OCI-LY7 (cell line): ENCODE data around the gene TGM6. TPM values are rescaled to one million over a fixed set of nuclear protein-coding genes. Genes with fewer than 3 reads are reported as not detected.

ENCODE experiments used
- BruUV-seq: library from RNA; stranded (reverse); fragments of 400-500 nt; replicated peaks from 2 replicates; lab custom pipeline; 2021; lab: Mats Ljungman, UMichigan
- CTCF ChIA-PET: fragments of 300-600 bp; sonication (Branson Sonifier 250); formaldehyde crosslinking; loops from one replicate; lab custom pipeline; 2022; ENCODE audit warnings: antibody characterized with exemption; ENCODE audit not compliant: unreplicated experiment; lab: Charles Lee
- POLR2A ChIA-PET: fragments of 300-600 bp; sonication (Branson Sonifier 250); formaldehyde crosslinking; loops from one replicate; lab custom pipeline; 2022; ENCODE audit warnings: antibody characterized with exemption; lab: Charles Lee
- DNase-seq: peaks from one replicate; pipeline ENCODE4 v3.0.0-alpha.2; 2015; ENCODE audit warnings: low spot score
- H2AFZ ChIP-seq: fragments of 200-600 bp; sonication (generic), shearing (Covaris generic); 2 replicates; pipeline ENCODE4 v1.6.1; 2014; ENCODE audit warnings: mild to moderate bottlenecking, antibody characterized with exemption, low read length, moderate library complexity
- H3K27ac ChIP-seq: fragments of 200-600 bp; sonication (generic); 2 replicates; pipeline ENCODE4 v1.5.1; 2014; ENCODE audit warnings: mixed run types, low read depth, mild to moderate bottlenecking, moderate library complexity, low read length, inconsistent platforms; ENCODE audit not compliant: poor library complexity, severe bottlenecking
- H3K36me3 ChIP-seq: fragments of 200-600 bp; sonication (generic); 2 replicates; pipeline ENCODE4 v1.6.1; 2014; ENCODE audit warnings: mild to moderate bottlenecking, antibody characterized with exemption, low read length, moderate library complexity, mixed read lengths; ENCODE audit not compliant: insufficient read depth
- H3K4me1 ChIP-seq: fragments of 200-600 bp; sonication (generic); 2 replicates; pipeline ENCODE4 v1.5.1; 2014; ENCODE audit warnings: mild to moderate bottlenecking, low read length; ENCODE audit not compliant: insufficient read depth, poor library complexity, severe bottlenecking
- H3K4me2 ChIP-seq: fragments of 200-600 bp; sonication (generic); 2 replicates; pipeline ENCODE4 v1.6.1; 2014; ENCODE audit warnings: mild to moderate bottlenecking, low read length
- H3K4me3 ChIP-seq: fragments of 200-600 bp; sonication (generic); 2 replicates; pipeline ENCODE4 v1.5.1; 2014; ENCODE audit warnings: mild to moderate bottlenecking, low read depth, low read length; ENCODE audit not compliant: poor library complexity, severe bottlenecking
- H3K79me2 ChIP-seq: fragments of 200-600 bp; sonication (generic); 2 replicates; pipeline ENCODE4 v1.6.1; 2016; ENCODE audit warnings: low read depth, mild to moderate bottlenecking, low read length, moderate library complexity, mixed read lengths; ENCODE audit not compliant: insufficient read depth
- H3K9me2 ChIP-seq: fragments of 200-600 bp; sonication (generic); 2 replicates; pipeline ENCODE4 v1.6.1; 2016; ENCODE audit warnings: mild to moderate bottlenecking, low read length, mixed read lengths; ENCODE audit not compliant: insufficient read depth
- H3K9me3 ChIP-seq: fragments of 200-600 bp; sonication (generic); 2 replicates; pipeline ENCODE4 v1.6.1; 2014; ENCODE audit warnings: mild to moderate bottlenecking, mixed run types, low read length, mixed read lengths
- H4K20me1 ChIP-seq: fragments of 200-600 bp; sonication (generic); 2 replicates; pipeline ENCODE4 v1.6.1; 2014; ENCODE audit warnings: mild to moderate bottlenecking, antibody characterized with exemption, low read length, moderate library complexity, mixed read lengths; ENCODE audit not compliant: insufficient read depth
- EZH2phosphoT487 ChIP-seq: fragments of 200-600 bp; sonication (generic); IDR thresholded peaks from 2 replicates; pipeline ENCODE4 v1.6.1; 2018; ENCODE audit warnings: low read depth, borderline replicate concordance, mild to moderate bottlenecking, mixed run types, antibody characterized with exemption, low read length, moderate library complexity, mixed read lengths
- intact Hi-C: fragments of 100-400 bp; cut with micrococcal nuclease; formaldehyde crosslinking; loops from one replicate; pipeline ENCODE4 v1.10.0; 2022; ENCODE audit not compliant: unreplicated experiment
- total RNA-seq, 2 experiments: library from RNA; depleted of rRNA in 1 of 2; stranded (reverse); fragments of >200 nt in 1 of 2; shearing (Covaris generic) in 1 of 2; gene quantifications; 2 replicates each; pipeline ENCODE4 v1.2.3, GENCODE V29; 2014 to 2022
- TF ChIP-seq, protein P1 (sequence below): fragments of 200-600 bp; sonication (generic); conservative IDR thresholded peaks from 2 replicates; pipeline ENCODE4 v1.5.1; 2014; ENCODE audit warnings: mild to moderate bottlenecking, antibody characterized with exemption, low read length, moderate library complexity, mixed read lengths

Gene TGM6
- total RNA-seq, 2 experiments from 2014 or later: not detected

DNA sequence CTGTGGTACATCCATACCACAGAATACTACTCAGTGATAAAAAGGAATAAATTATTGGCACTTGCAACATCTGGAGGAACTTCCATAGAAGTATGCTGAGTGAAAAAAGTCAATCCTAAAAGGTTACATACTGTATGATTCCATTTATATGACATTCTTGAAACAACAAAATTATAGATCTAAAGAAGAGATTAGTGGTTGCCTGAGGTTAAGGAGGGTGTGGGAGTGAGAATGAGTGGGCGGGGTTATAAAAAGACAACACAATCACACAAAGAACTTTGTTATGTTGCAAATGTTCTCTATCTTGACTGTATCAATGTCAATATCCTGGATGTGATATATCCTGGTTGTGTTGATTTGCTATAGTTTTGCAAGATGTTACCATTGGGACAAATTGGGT, 68.7 kb downstream of the TGM6 start:
- H3K36me3 ChIP-seq: no peaks in the 10 kb centered on the region
- no peak overlapping the region for H3K4me2 ChIP-seq
- H3K27ac ChIP-seq: no peak overlapping the region
- no peak for DNase-seq
- no peaks in the 10 kb centered on the region for H3K9me2 ChIP-seq
- TF ChIP-seq EZH2phosphoT487: no peak
- TF ChIP-seq, protein P1, sequence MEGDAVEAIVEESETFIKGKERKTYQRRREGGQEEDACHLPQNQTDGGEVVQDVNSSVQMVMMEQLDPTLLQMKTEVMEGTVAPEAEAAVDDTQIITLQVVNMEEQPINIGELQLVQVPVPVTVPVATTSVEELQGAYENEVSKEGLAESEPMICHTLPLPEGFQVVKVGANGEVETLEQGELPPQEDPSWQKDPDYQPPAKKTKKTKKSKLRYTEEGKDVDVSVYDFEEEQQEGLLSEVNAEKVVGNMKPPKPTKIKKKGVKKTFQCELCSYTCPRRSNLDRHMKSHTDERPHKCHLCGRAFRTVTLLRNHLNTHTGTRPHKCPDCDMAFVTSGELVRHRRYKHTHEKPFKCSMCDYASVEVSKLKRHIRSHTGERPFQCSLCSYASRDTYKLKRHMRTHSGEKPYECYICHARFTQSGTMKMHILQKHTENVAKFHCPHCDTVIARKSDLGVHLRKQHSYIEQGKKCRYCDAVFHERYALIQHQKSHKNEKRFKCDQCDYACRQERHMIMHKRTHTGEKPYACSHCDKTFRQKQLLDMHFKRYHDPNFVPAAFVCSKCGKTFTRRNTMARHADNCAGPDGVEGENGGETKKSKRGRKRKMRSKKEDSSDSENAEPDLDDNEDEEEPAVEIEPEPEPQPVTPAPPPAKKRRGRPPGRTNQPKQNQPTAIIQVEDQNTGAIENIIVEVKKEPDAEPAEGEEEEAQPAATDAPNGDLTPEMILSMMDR: no peak
- ChIA-PET CTCF (no interaction called here), POLR2A (no interaction called here)
- no peak overlapping the region for H3K4me3 ChIP-seq
- H3K4me1 ChIP-seq: no peaks in the 10 kb centered on the region
- H3K9me3 ChIP-seq: no peaks in the 10 kb centered on the region
- intact Hi-C loops: no loop called here
- no peaks in the 10 kb centered on the region for H4K20me1 ChIP-seq
- no peak overlapping the region for H2AFZ ChIP-seq
- BruUV-seq: no TSS peak
- no peaks in the 10 kb centered on the region for H3K79me2 ChIP-seq

DNA sequence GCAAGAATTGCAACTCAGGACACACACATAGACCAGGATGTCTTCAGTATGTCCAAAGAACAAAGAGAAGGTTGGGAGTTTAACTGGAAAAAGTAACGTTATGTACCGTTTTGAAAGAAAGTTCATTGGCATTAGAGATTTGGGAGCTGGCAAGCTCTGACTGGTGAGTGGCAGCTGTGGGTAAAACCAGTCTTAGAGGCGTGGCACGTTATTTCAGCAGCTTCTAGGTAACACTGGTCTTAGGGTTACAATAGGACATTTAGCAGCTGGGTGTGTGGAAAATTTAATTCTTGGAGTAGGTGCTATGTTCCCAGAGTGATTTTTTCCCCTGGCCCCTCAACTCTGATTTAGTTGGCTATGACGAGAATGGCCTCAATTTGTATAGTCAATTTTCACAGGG, 70.7 kb downstream of the TGM6 start:
- Histone ChIP-seq H3K4me3 (no peak overlapping the region), H3K9me2 (no peaks in the 10 kb centered on the region), H3K36me3 (no peaks in the 10 kb centered on the region), H3K27ac (no peak overlapping the region), H2AFZ (no peak overlapping the region), H3K4me2 (no peak overlapping the region), H4K20me1 (no peaks in the 10 kb centered on the region), H3K79me2 (no peaks in the 10 kb centered on the region), H3K9me3 (no peaks in the 10 kb centered on the region), H3K4me1 (no peaks in the 10 kb centered on the region)
- no peak for DNase-seq
- TF ChIP-seq EZH2phosphoT487: no peak
- TF ChIP-seq, protein P1: no peak
- BruUV-seq: no TSS peak
- intact Hi-C loops: loop anchor here (5.0 kb wide), 2 partner anchors 244 to 484 kb away; no protein-coding TSS in a partner anchor
- ChIA-PET POLR2A (no interaction called here), CTCF (interaction anchor here (0.6 kb wide), 1 partner anchor 17 kb away, joined by 4 read pairs; no protein-coding TSS in a partner anchor)

DNA sequence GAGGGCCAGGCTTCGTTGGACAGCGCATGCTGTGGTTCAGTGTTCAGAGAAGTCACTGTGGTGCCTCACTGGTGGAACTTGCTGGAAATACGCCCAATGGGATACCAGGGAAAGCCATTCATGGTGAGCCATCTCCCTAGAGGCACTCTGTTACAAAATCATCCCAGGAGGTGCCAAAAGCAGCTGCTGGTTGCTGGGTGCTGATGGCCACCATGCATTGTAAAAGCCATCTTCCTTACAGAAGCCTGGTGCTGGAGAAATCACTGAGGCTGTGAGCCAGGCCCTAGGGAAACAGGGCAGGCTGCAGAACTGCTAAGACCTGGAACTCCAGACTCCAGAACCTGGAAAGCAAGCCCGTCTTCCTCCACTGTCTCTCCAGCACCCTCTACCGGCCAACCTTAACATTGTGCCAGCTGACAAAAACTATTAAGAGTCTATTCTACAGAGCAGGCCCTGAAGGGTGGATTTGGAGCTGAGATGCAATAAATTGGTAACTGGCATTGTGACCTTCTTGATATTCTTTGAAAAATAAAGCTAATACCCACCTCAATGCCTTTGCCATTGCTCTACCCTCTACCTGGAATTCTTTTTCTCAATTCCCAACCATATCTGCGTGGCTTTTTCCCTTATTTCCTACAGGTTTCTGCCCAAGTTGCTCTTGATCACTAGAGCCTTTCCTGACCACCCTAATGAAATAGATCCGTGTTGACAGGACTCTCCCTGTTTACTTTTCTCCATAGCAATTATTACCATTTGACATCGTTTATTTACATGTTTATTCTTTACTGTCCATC, 71.4 kb downstream of the TGM6 start:
- peak; percentile 54 for DNase-seq
- ChIA-PET CTCF (interaction anchor here (0.6 kb wide), 1 partner anchor 16 kb away, joined by 4 read pairs; no protein-coding TSS in a partner anchor), POLR2A (no interaction called here)
- Histone ChIP-seq H3K27ac (no peak overlapping the region), H4K20me1 (no peaks in the 10 kb centered on the region), H3K4me1 (no peaks in the 10 kb centered on the region), H3K79me2 (no peaks in the 10 kb centered on the region), H3K9me2 (no peaks in the 10 kb centered on the region), H3K4me3 (no peak overlapping the region), H3K4me2 (no peak overlapping the region), H3K9me3 (no peaks in the 10 kb centered on the region), H3K36me3 (peaks cover 4% of the 10 kb centered on the region; the same call in 1 of the 2 replicates), H2AFZ (no peak overlapping the region)
- TF ChIP-seq, protein P1: peak; percentile 87
- TF ChIP-seq EZH2phosphoT487: no peak
- BruUV-seq: no TSS peak
- intact Hi-C loops: loop anchor here (1.0 to 5.0 kb wide), 4 partner anchors 65 to 485 kb away; no protein-coding TSS in a partner anchor
